Spleen (tissue), 11 donors: ENCODE data around the gene LY6G6F. TPM values are rescaled to one million over a fixed set of nuclear protein-coding genes. Genes with fewer than 3 reads are reported as not detected.

Source experiments
- DNase-seq: peaks from one replicate; pipeline ENCODE4 v3.0.0-alpha.2; 2020
- H3K27ac ChIP-seq, 8 donors: fragments of 200-600 bp; sonication (generic) in 7 of 8; 1 replicate in 4 of 8; 2 replicates in 4 of 8; pipeline versions ENCODE4 v1.5.0 to v1.8.0; 2016 to 2021; ENCODE audit warnings: inconsistent platforms in 4 of 8, mild to moderate bottlenecking in 4 of 8, moderate library complexity in 1 of 8
- H3K27me3 ChIP-seq, 7 donors: fragments of 200-600 bp; sonication (generic) in 6 of 7; replicated peaks in 1 of 7; 1 replicate in 4 of 7; 2 replicates in 3 of 7; pipeline versions ENCODE4 v1.5.0 to v1.8.0; 2016 to 2021; ENCODE audit warnings: inconsistent platforms in 3 of 7, mild to moderate bottlenecking in 1 of 7
- H3K36me3 ChIP-seq, 6 donors: fragments of 200-600 bp; sonication (generic) in 5 of 6; 1 replicate in 4 of 6; 2 replicates in 2 of 6; pipeline versions ENCODE4 v1.5.0 to v1.8.0; 2016 to 2021; ENCODE audit warnings: inconsistent platforms in 2 of 6
- H3K4me1 ChIP-seq, 6 donors: fragments of 200-600 bp; sonication (generic) in 5 of 6; 1 replicate in 3 of 6; 2 replicates in 3 of 6; pipeline versions ENCODE4 v1.5.0 to v1.8.0; 2016 to 2021; ENCODE audit warnings: inconsistent platforms in 3 of 6
- H3K4me3 ChIP-seq, 8 donors: fragments of 200-600 bp; sonication (generic) in 7 of 8; 1 replicate in 4 of 8; 2 replicates in 4 of 8; pipeline versions ENCODE4 v1.5.0 to v1.8.0; 2016 to 2021; ENCODE audit warnings: inconsistent platforms in 4 of 8, mild to moderate bottlenecking in 4 of 8, moderate library complexity in 2 of 8
- H3K9me3 ChIP-seq, 8 donors: fragments of 200-600 bp; sonication (generic) in 7 of 8; 1 replicate in 4 of 8; 2 replicates in 4 of 8; pipeline versions ENCODE4 v1.5.0 to v1.8.0; 2016 to 2021; ENCODE audit warnings: inconsistent platforms in 4 of 8
- POLR2A ChIP-seq, 3 donors: fragments of 450-650 bp; IDR thresholded peaks; one replicate each; pipeline ENCODE4 v1.5.1; 2017; ENCODE audit warnings: antibody characterized with exemption in 3 of 3, mild to moderate bottlenecking in 1 of 3
- POLR2AphosphoS5 ChIP-seq, 3 donors: sonication (generic); formaldehyde crosslinking; IDR thresholded peaks; one replicate each; pipeline ENCODE4 v1.5.1; 2017; ENCODE audit warnings: antibody characterized with exemption in 3 of 3
- WGBS, 5 donors: extraction: QIAGEN DNeasy Blood & Tissue Kit in 3 of 5; methylation state at CpG; one replicate each; pipeline versions ENCODE4 v1.1.5 to v1.1.7; 2013 to 2018; 5-methylcytosine and 5-hydroxymethylcytosine counted together
- intact Hi-C: fragments of 100-400 bp; cut with DNase I; formaldehyde crosslinking; loops from one replicate; pipeline ENCODE4 v1.15.0; 2023; ENCODE audit warnings: low total_unique reads
- polyA plus RNA-seq, 3 donors: library from polyadenylated mRNA; stranded (reverse); fragments of 200-250 nt; gene quantifications; one replicate each; pipeline ENCODE4 v1.2.1, GENCODE V29; 2013
- total RNA-seq, 7 donors: library from RNA; depleted of rRNA in 3 of 7; stranded (reverse); fragments of >200 nt in 3 of 7; fragmentation: NEBNext Ultra II Directional in 4 of 7; extraction: Animal tissue kit (Norgen Biotek cat#: 25700) in 4 of 7; gene quantifications; one replicate each; pipeline versions ENCODE4 v1.1.0 to v1.2.1, GENCODE V29; 2016 to 2021
- TF ChIP-seq, protein P1 (sequence below), 11 experiments: fragments of 200-600 bp in 7 of 11; fragments of 450-650 bp in 4 of 11; sonication (generic) in 4 of 11; IDR thresholded peaks in 8 of 11; conservative IDR thresholded peaks in 3 of 11; 1 replicate in 7 of 11; 2 replicates in 4 of 11; pipeline versions ENCODE4 v1.4.0 to v1.8.0; 2016 to 2021; ENCODE audit warnings: antibody characterized with exemption in 11 of 11, inconsistent platforms in 4 of 11, mild to moderate bottlenecking in 1 of 11
- donor health status: healthy with polysubstance abuse.
- donor health status: DM: no; HTN: no; CAD: no; lungs with moderate emphysema.
- donor health status: DM: no; HTN: no; CAD: no.
- donor health status: Bipolar disorder and iron deficiency.
- donor health status: healthy.
- donor health status: DM: no; HTN: no; CAD: no.
- donor health status: DM: yes; HTN: yes; CAD: no.

LY6G6F gene
- total and polyA plus RNA-seq, 10 donors: 0.11 to 4.9 (median 1.7) TPM

DNA sequence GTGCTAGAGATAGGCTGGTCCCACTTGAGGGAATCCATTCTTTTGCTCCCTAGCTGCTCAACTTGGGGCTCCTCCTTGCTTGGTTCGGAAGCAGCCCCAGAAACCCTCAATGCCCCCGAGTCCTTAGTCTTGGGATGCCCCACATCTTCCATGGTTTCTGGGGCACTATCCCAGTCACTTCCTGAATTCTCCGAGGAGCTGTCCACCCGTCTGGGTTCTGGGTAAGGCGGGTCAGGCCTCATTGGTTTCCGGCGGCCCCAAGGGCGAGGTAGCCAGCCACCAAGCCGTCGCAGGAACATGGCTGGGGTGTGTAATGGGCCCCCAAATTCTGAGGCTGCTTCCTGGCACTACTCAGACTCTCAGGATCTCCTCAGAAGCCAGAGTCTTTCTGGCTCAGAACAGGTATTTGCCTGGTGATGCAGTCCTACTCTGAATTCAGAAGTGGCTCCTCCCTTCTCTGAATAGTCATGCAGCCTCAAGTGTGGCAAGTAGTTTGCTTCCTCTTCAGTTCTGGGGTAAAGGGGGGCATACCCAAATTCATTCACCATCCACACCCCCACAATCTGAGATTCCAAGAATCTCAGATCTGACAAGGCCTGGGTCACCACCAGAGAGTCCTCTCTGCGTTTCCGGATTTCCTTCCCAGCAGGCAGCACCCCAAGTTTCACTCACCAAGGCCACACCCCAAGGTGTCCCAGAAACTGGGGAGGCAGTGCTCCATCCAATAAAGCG is 46.9 kb upstream of the LY6G6F start:
- H3K4me3 ChIP-seq: peak overlapping the region; percentile 61 to 96 (median 77)
- peak; percentile 82 for DNase-seq
- H3K27me3 ChIP-seq: no peaks in the 10 kb centered on the region
- TF ChIP-seq POLR2AphosphoS5 (IDR thresholded peaks at IDR 0.05) (no peak), POLR2A (IDR thresholded peaks at IDR 0.05) (no peak)
- TF ChIP-seq, protein P1, sequence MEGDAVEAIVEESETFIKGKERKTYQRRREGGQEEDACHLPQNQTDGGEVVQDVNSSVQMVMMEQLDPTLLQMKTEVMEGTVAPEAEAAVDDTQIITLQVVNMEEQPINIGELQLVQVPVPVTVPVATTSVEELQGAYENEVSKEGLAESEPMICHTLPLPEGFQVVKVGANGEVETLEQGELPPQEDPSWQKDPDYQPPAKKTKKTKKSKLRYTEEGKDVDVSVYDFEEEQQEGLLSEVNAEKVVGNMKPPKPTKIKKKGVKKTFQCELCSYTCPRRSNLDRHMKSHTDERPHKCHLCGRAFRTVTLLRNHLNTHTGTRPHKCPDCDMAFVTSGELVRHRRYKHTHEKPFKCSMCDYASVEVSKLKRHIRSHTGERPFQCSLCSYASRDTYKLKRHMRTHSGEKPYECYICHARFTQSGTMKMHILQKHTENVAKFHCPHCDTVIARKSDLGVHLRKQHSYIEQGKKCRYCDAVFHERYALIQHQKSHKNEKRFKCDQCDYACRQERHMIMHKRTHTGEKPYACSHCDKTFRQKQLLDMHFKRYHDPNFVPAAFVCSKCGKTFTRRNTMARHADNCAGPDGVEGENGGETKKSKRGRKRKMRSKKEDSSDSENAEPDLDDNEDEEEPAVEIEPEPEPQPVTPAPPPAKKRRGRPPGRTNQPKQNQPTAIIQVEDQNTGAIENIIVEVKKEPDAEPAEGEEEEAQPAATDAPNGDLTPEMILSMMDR (IDR thresholded peaks at IDR 0.05 in 8 of 11, conservative IDR thresholded peaks at IDR 0.05 in 3 of 11): no peak
- H3K36me3 ChIP-seq: peaks cover 0 to 72% (median 28%) of the 10 kb centered on the region in 6 donors
- no peaks in the 10 kb centered on the region for H3K9me3 ChIP-seq
- peaks cover 47 to 95% (median 79%) of the 10 kb centered on the region in 6 donors for H3K4me1 ChIP-seq
- peak overlapping the region; percentile 82 to 97 (median 94) for H3K27ac ChIP-seq
- intact Hi-C loops: no loop called here
- WGBS, 5 donors: 22 to 36% (median 25%) methylated on average over 10 to 13 of the region's 13 CpGs

DNA sequence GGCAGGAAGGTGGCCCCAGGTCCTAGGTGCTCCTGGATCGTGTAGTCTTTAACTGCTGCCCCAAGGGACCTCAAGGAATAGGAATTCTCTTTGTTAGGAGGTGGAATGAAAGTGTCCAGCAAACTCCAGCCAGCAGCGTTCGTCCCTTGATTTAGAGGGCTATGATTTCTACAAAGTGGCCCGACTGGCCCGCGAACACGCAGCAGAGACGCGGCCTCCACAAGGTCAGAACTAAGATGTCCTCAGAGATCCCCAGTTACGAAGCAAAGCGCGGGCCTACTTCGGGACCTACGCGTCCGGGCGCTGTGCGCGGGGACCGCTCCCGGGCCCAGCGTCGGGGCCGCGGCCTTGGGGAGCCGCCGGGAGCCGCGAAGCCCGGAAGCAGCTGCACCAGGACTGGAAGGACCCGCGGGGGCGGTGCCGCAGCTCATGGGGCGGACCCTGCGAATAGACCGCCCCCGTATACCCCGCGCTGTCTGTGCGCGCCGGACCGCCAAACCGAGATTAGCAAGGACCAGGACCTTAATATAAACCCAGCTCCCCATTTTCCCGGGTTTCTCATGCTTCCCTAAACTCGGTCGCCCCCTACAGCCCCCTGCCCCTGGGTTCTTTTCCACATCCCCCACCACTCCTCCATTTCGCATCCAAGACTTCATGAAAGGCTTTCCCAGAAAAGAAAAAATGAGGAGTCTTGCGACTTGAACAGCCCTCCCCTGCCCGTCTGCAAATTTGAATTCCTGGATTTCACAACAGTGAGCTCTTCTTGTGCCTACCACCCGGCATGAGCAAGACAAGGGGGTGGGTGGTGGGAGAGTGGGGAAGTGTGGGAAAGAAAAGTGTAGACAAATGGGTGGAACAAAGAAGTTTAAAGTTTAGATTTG is 46.0 kb upstream of the LY6G6F start, which contains the start of gene C6orf47:
C6orf47 (minus strand) TSS at position 398 of the 881 bp plus-strand sequence. CDS start 831 bp downstream, outside the sequence.
- Histone ChIP-seq H3K4me3 (peak within 1 kb of the TSS; percentile 61 to 96 (median 77)), H3K27me3 (no peaks in the 10 kb centered on the region), H3K9me3 (no peaks in the 10 kb centered on the region), H3K36me3 (peaks cover 0 to 64% (median 28%) of the 10 kb centered on the region in 6 donors), H3K4me1 (peaks cover 47 to 87% (median 78%) of the 10 kb centered on the region in 6 donors), H3K27ac (peak within 1 kb of the TSS; percentile 82 to 97 (median 94))
- 0 to 1% (median 0%) methylated on average over 35 to 52 of the region's 52 CpGs for WGBS, 5 donors
- peak; percentile 96 for DNase-seq
- intact Hi-C loops: no loop called here
- TF ChIP-seq, protein P1 (IDR thresholded peaks at IDR 0.05 in 8 of 11, conservative IDR thresholded peaks at IDR 0.05 in 3 of 11): no peak
- peak; percentile 97 for TF ChIP-seq POLR2AphosphoS5 (IDR thresholded peaks at IDR 0.05)
- peak; percentile 48 to 87 (median 70) for TF ChIP-seq POLR2A (IDR thresholded peaks at IDR 0.05)

DNA sequence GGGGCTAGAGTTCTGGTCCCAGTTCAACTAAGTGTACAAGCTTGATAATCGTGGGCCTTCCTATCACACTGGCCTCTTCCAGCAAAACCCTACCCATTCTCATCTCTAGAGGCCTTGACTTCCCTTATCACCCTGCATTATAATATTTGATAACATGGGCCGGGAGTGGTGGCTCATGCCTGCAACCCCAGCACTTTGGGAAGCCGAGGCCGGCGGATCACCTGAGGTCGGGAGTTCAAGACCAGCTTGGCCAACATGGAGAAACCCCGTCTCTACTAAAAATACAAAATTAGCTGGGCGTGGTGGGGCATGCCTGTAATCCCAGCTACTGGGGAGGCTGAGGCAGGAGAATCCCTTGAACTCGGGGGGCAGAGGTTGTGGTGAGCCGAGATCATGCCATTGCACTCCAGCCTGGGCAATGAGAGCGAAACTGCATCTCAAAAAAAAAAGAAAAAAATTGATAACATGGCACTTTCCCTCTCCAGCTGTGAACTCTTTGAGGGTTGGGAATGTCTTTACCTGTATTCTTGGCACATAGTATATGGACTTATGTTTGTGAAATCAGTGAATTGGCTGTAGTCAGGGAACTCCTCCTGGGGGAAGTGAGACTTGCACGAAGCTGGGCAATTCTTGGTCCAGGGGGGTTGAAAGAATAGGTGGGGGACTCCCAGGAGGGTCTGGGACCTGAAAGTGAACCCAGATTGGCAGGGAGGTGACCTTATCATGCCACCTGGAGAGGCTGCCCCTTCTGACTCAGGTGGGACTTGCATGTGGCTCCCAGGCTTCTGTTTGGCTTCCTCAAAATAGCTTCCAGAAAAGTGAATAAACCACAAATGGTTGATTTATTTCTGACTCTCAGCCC is 45.2 kb upstream of the LY6G6F start:
- TF ChIP-seq POLR2A (IDR thresholded peaks at IDR 0.05): no peak
- TF ChIP-seq POLR2AphosphoS5 (IDR thresholded peaks at IDR 0.05): peak in 1 of 3 donors; percentile 3
- Histone ChIP-seq H3K9me3 (no peaks in the 10 kb centered on the region), H3K4me1 (peaks cover 48 to 85% (median 76%) of the 10 kb centered on the region in 6 donors), H3K27ac (peak overlapping the region in 7 of 8 donors; percentile 83 to 98 (median 95)), H3K27me3 (no peaks in the 10 kb centered on the region), H3K4me3 (peak overlapping the region in 5 of 8 donors; percentile 65 to 96 (median 78)), H3K36me3 (peaks cover 0 to 55% (median 26%) of the 10 kb centered on the region in 6 donors)
- intact Hi-C loops: no loop called here
- no peak for DNase-seq
- 74 to 88% (median 81%) methylated on average over 12 of the region's 12 CpGs for WGBS, 5 donors
